ENCODE data around the gene NDUFS8. TPM values are rescaled to one million over a fixed set of nuclear protein-coding genes. Genes with fewer than 3 reads are reported as not detected.
A peak's percentile ranks its signal among the peaks of the same experiment; 100 is the strongest.

Gene NDUFS8
- total RNA-seq, 1 donor from 2014 or later: 125 TPM

DNA sequence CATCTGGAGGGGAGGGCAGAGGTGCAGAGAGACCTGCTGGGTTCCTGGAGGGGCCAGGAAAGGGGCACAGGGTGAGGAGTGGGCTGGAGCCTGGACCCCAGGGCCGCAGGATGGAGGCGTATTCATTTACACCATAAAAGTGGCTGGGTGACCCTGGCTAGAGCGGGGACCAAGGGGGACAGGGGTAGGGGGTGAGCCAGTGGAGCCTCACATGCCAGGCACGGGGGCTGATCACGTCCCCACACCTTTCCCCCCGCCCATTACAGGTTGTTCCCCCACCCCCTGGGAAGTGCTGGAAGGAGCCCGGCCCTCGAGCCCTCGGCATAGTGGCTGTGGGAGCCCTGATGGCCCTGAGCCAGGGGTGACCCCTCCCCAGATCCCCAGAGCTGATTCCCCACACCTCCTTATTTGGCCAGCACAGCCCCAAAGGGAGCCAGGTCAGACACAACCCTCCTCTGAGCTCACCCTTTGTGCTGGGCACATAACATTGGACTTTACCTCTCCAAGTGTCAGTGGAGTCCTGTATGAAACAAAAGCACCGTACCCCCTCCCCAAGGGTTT lies 9.1 kb downstream of the NDUFS8 start:
- no peak for DNase-seq (ENCODE audit: low spot score, unreplicated experiment)
- Mint-ChIP-seq H3K4me1 (ENCODE audit: low read depth) (peaks cover 2% of the 10 kb centered on the region), H3K9me3 (ENCODE audit: low read depth) (no peaks in the 10 kb centered on the region), H3K27ac (no peak overlapping the region), H3K4me3 (ENCODE audit: low read depth) (peak overlapping the region; percentile 11), H3K27me3 (no peaks in the 10 kb centered on the region), H3K36me3 (ENCODE audit: insufficient read depth) (no peaks in the 10 kb centered on the region)
- TF ChIP-seq, protein P1, sequence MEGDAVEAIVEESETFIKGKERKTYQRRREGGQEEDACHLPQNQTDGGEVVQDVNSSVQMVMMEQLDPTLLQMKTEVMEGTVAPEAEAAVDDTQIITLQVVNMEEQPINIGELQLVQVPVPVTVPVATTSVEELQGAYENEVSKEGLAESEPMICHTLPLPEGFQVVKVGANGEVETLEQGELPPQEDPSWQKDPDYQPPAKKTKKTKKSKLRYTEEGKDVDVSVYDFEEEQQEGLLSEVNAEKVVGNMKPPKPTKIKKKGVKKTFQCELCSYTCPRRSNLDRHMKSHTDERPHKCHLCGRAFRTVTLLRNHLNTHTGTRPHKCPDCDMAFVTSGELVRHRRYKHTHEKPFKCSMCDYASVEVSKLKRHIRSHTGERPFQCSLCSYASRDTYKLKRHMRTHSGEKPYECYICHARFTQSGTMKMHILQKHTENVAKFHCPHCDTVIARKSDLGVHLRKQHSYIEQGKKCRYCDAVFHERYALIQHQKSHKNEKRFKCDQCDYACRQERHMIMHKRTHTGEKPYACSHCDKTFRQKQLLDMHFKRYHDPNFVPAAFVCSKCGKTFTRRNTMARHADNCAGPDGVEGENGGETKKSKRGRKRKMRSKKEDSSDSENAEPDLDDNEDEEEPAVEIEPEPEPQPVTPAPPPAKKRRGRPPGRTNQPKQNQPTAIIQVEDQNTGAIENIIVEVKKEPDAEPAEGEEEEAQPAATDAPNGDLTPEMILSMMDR (IDR thresholded peaks at IDR 0.05; ENCODE audit: unreplicated experiment): no peak

- TF ChIP-seq, protein P1 (IDR thresholded peaks at IDR 0.05; ENCODE audit: unreplicated experiment): no peak
- Mint-ChIP-seq H3K9me3 (ENCODE audit: low read depth) (no peaks in the 10 kb centered on the region), H3K4me3 (ENCODE audit: low read depth) (peak overlapping the region; percentile 11), H3K27ac (peak overlapping the region; percentile 86), H3K4me1 (ENCODE audit: low read depth) (peaks cover 2% of the 10 kb centered on the region), H3K36me3 (ENCODE audit: insufficient read depth) (no peaks in the 10 kb centered on the region), H3K27me3 (no peaks in the 10 kb centered on the region)
- DNase-seq (ENCODE audit: low spot score, unreplicated experiment): no peak
These were observed 9.8 kb downstream of the NDUFS8 start for GRCh38 chr11:68040101-68040956.

GRCh38 chr11:68040957-68041591 lies 10.6 kb downstream of the NDUFS8 start:
- peaks cover 2% of the 10 kb centered on the region for H3K4me1 Mint-ChIP-seq (ENCODE audit: low read depth)
- no peak for DNase-seq (ENCODE audit: low spot score, unreplicated experiment)
- no peaks in the 10 kb centered on the region for H3K9me3 Mint-ChIP-seq (ENCODE audit: low read depth)
- no peaks in the 10 kb centered on the region for H3K27me3 Mint-ChIP-seq
- TF ChIP-seq, protein P1 (IDR thresholded peaks at IDR 0.05; ENCODE audit: unreplicated experiment): no peak
- no peak overlapping the region for H3K4me3 Mint-ChIP-seq (ENCODE audit: low read depth)
- H3K36me3 Mint-ChIP-seq (ENCODE audit: insufficient read depth): no peaks in the 10 kb centered on the region
- H3K27ac Mint-ChIP-seq: no peak overlapping the region

GRCh38 chr11:68041617-68042218 lies 11.2 kb downstream of the NDUFS8 start:
- TF ChIP-seq, protein P1 (IDR thresholded peaks at IDR 0.05; ENCODE audit: unreplicated experiment): no peak
- H3K27me3 Mint-ChIP-seq: no peaks in the 10 kb centered on the region
- DNase-seq (ENCODE audit: low spot score, unreplicated experiment): no peak
- peaks cover 2% of the 10 kb centered on the region for H3K4me1 Mint-ChIP-seq (ENCODE audit: low read depth)
- H3K27ac Mint-ChIP-seq: no peak overlapping the region
- no peaks in the 10 kb centered on the region for H3K9me3 Mint-ChIP-seq (ENCODE audit: low read depth)
- no peaks in the 10 kb centered on the region for H3K36me3 Mint-ChIP-seq (ENCODE audit: insufficient read depth)
- H3K4me3 Mint-ChIP-seq (ENCODE audit: low read depth): no peak overlapping the region

All from progenitor cell of endocrine pancreas (in vitro differentiated cells).